IMR-90 (cell line): ENCODE results near the gene SNX21.

Experiments
- NFE2L2 ChIP-seq: fragments of 150-350 bp; IDR thresholded peaks from 2 replicates; pipeline ENCODE4 v1.6.1; 2016; ENCODE audit warnings: low read depth, mild to moderate bottlenecking, low read length
- TF ChIP-seq, protein P1 (sequence below): conservative IDR thresholded peaks from 2 replicates; pipeline ENCODE4 v1.5.1; 2012; ENCODE audit warnings: mild to moderate bottlenecking, low read depth, low read length, improper control_type of control experiment

- TF ChIP-seq, protein P1, sequence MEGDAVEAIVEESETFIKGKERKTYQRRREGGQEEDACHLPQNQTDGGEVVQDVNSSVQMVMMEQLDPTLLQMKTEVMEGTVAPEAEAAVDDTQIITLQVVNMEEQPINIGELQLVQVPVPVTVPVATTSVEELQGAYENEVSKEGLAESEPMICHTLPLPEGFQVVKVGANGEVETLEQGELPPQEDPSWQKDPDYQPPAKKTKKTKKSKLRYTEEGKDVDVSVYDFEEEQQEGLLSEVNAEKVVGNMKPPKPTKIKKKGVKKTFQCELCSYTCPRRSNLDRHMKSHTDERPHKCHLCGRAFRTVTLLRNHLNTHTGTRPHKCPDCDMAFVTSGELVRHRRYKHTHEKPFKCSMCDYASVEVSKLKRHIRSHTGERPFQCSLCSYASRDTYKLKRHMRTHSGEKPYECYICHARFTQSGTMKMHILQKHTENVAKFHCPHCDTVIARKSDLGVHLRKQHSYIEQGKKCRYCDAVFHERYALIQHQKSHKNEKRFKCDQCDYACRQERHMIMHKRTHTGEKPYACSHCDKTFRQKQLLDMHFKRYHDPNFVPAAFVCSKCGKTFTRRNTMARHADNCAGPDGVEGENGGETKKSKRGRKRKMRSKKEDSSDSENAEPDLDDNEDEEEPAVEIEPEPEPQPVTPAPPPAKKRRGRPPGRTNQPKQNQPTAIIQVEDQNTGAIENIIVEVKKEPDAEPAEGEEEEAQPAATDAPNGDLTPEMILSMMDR = no peak
- TF ChIP-seq NFE2L2 = no peak
Observed at GRCh38 chr20:45880988-45881788, 47.6 kb downstream of the SNX21 start, which contains the start of gene ZSWIM1.
